MG63 (cell line): ENCODE measurements around the gene PIP4K2C. TPM values are rescaled to one million over a fixed set of nuclear protein-coding genes. Genes with fewer than 3 reads are reported as not detected.
A peak's percentile ranks its signal among the peaks of the same experiment; 100 is the strongest.
"Not testable (repeated sequence)": the region's sequence is repeated elsewhere in the genome, so short reads cannot be mapped to it uniquely, and the experiment has no call there.

Experiments used
- DNase-seq: peaks from one replicate; pipeline ENCODE4 v3.0.0-alpha.2; 2020
- H3K27me3 ChIP-seq: fragments of 250-450 bp; sonication (Bioruptor Pico); 2 replicates; pipeline ENCODE4 v1.5.1; 2020; ENCODE audit warnings: mild to moderate bottlenecking, moderate library complexity
- H3K36me3 ChIP-seq: fragments of 250-450 bp; sonication (Bioruptor Pico); 2 replicates; pipeline ENCODE4 v1.5.1; 2020; ENCODE audit warnings: mild to moderate bottlenecking, moderate library complexity
- H3K4me3 ChIP-seq: fragments of 250-450 bp; sonication (Bioruptor Pico); 2 replicates; pipeline ENCODE4 v1.5.1; 2020; ENCODE audit warnings: mild to moderate bottlenecking, moderate library complexity
- H3K9me3 ChIP-seq: fragments of 250-450 bp; sonication (Bioruptor Pico); 2 replicates; pipeline ENCODE4 v1.5.1; 2020; ENCODE audit warnings: mild to moderate bottlenecking, moderate library complexity
- total RNA-seq: library from RNA; depleted of rRNA; stranded (reverse); fragments of >200 nt; shearing (Covaris generic); gene quantifications from 2 replicates; pipeline ENCODE4 v1.2.3, GENCODE V29; 2014; ENCODE audit warnings: low replicate concordance

PIP4K2C gene
- total RNA-seq, 1 experiment from 2014 or later: 16.3 TPM

- H3K36me3 ChIP-seq: no peaks in the 10 kb centered on the region
- 0 out of 2 replicates have a peak, but pooled peaks cover 3% of the 10 kb centered on the region for H3K27me3 ChIP-seq
- H3K4me3 ChIP-seq: no peak overlapping the region
- H3K9me3 ChIP-seq: no peaks in the 10 kb centered on the region
- DNase-seq: no peak
Measured at GRCh38 chr12:57577981-57578758, 12.8 kb upstream of the PIP4K2C start.

- Histone ChIP-seq H3K9me3 (no peaks in the 10 kb centered on the region), H3K36me3 (no peaks in the 10 kb centered on the region), H3K27me3 (0 out of 2 replicates have a peak, but pooled peaks cover 3% of the 10 kb centered on the region), H3K4me3 (no peak overlapping the region)
- DNase-seq: no peak
Measured at GRCh38 chr12:57579011-57579410, 12.0 kb upstream of the PIP4K2C start.

GRCh38 chr12:57579677-57580465 lies 11.1 kb upstream of the PIP4K2C start:
- Histone ChIP-seq H3K9me3 (no peaks in the 10 kb centered on the region), H3K27me3 (0 out of 2 replicates have a peak, but pooled peaks cover 3% of the 10 kb centered on the region), H3K4me3 (no peak overlapping the region), H3K36me3 (no peaks in the 10 kb centered on the region)
- DNase-seq: no peak

DNA sequence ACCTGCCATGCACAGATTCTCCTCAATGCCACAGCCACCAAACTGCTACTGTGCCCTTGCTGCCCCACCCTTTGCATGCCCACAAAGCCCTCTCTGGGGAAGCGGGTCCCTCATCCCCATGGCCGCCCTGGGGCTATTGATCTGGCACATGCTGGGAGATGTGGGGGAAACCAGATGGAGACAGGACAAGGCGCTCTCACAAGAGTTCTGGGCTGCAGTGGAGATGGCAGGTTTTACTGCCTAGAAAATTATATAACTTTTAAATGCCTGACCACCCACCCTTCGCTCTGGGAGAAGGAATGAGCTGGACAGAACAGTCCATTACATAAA lies 10.6 kb upstream of the PIP4K2C start:
- no peaks in the 10 kb centered on the region for H3K9me3 ChIP-seq
- DNase-seq: no peak
- no peaks in the 10 kb centered on the region for H3K36me3 ChIP-seq
- H3K27me3 ChIP-seq: peaks cover 3% of the 10 kb centered on the region; the same call in 1 of the 2 replicates
- H3K4me3 ChIP-seq: no peak overlapping the region

- Histone ChIP-seq H3K9me3 (no peaks in the 10 kb centered on the region), H3K36me3 (no peaks in the 10 kb centered on the region), H3K27me3 (peaks cover 3% of the 10 kb centered on the region; the same call in 1 of the 2 replicates), H3K4me3 (no peak overlapping the region)
- no peak for DNase-seq
Measured at GRCh38 chr12:57581802-57582201, 9.2 kb upstream of the PIP4K2C start.

DNA sequence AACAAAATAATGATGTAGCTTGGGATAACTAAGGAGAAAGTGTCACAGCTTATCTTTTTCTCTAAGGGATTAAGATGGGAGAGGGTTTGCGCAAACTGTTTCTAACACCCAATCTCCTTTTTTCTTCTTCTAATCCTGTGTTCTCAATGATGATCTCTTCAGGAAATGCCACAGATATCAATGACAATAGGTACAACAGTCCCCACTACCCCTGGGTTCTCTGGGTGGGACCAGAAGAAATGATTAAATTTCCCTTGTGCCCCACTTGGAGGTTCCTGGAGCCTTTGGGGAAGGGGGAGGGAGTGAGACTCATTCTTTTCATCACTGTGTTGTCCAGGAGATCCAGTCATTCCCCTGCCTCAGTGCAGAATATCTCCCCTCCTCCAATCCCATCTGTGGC lies 8.6 kb upstream of the PIP4K2C start:
- H3K27me3 ChIP-seq: peaks cover 3% of the 10 kb centered on the region; the same call in 1 of the 2 replicates
- no peak for DNase-seq
- no peaks in the 10 kb centered on the region for H3K9me3 ChIP-seq
- no peak overlapping the region for H3K4me3 ChIP-seq
- no peaks in the 10 kb centered on the region for H3K36me3 ChIP-seq

- Histone ChIP-seq H3K27me3 (peaks cover 3% of the 10 kb centered on the region; the same call in 1 of the 2 replicates), H3K4me3 (no peak overlapping the region), H3K36me3 (no peaks in the 10 kb centered on the region), H3K9me3 (no peaks in the 10 kb centered on the region)
- DNase-seq: peak; percentile 50
Measured at GRCh38 chr12:57583008-57583831, 7.8 kb upstream of the PIP4K2C start.

DNA sequence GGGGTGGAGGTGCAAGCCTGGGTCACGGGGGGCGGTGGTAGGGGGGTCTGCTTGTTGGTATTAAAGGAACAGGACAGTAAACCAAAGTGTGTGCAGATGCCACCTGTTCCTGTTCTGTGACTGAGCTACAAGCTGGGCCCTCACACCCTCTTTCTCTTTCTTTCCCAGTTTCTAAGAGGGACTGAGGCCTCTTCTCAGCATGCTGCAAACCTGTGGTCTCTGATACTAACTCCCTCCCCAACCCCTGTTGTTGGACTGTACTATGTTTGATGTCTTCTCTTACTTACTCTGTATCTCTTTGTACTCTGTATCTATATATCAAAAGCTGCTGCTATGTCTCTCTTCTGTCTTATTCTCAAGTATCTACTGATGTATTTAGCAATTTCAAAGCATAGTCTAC lies 6.9 kb upstream of the PIP4K2C start:
- H3K36me3 ChIP-seq: no peaks in the 10 kb centered on the region
- no peak for DNase-seq
- peaks cover 3% of the 10 kb centered on the region; the same call in 1 of the 2 replicates for H3K27me3 ChIP-seq
- H3K9me3 ChIP-seq: no peaks in the 10 kb centered on the region
- H3K4me3 ChIP-seq: no peak overlapping the region

- Histone ChIP-seq H3K4me3 (no peak overlapping the region), H3K9me3 (no peaks in the 10 kb centered on the region), H3K27me3 (peaks cover 3% of the 10 kb centered on the region; the same call in 1 of the 2 replicates), H3K36me3 (no peaks in the 10 kb centered on the region)
- DNase-seq: no peak
Measured at GRCh38 chr12:57584690-57585089, 6.3 kb upstream of the PIP4K2C start.

DNA sequence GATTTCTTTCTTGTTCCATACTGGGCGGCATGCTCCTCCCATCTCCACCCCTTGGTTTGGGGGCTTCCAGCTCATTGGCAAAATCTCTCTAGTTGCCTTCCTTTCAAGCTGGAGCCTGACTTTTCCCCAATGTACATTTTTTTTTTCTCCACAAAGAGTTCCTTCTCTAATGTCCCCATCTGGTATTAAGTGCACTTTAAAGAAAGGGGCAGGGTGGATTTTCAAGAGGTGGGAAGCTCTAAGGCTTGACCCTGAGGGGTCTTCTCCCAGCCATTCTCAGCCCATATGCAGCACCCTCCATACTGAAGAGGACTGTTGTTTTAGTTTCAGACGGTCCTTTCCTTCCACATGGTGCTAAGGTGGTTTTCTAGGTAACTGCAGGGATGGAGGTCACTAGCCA lies 5.8 kb upstream of the PIP4K2C start:
- H3K27me3 ChIP-seq: peaks cover 3% of the 10 kb centered on the region; the same call in 1 of the 2 replicates
- DNase-seq: no peak
- H3K36me3 ChIP-seq: no peaks in the 10 kb centered on the region
- no peaks in the 10 kb centered on the region for H3K9me3 ChIP-seq
- no peak overlapping the region for H3K4me3 ChIP-seq

GRCh38 chr12:57586128-57586527 lies 4.9 kb upstream of the PIP4K2C start:
- Histone ChIP-seq H3K27me3 (peaks cover 3% of the 10 kb centered on the region; the same call in 1 of the 2 replicates), H3K9me3 (no peaks in the 10 kb centered on the region), H3K4me3 (no peak overlapping the region), H3K36me3 (no peaks in the 10 kb centered on the region)
- no peak for DNase-seq

DNA sequence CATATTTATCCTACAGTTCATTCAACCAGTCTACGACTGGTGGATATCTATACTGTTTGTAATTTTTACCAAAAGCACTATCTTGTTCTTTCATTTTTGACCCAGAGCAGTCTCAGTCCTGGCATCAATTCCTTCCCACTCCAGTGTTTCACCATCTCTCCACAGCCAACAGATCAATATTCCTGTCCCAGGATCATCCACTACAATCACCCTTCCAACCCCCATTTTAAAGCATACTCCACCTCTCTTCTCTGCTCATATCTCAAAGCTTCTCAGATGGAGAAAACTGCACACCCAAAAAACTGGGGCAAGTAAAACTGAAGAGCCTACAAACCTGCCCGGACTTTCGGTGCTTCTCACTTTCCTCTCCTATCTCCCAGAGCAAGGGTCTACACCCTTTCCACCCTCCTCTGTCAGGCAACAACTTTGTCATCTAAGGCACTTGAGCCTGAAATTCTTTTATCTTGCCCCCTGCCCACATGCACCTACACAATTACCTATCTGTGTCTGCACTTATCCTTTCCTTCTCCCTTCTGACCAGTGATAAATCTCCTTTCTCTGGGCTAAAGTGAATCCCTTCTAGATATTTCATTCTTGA lies 4.1 kb upstream of the PIP4K2C start:
- DNase-seq: no peak

GRCh38 chr12:57588951-57589610 lies 1.9 kb upstream of the PIP4K2C start:
- not testable (repeated sequence) for H3K27me3 ChIP-seq, DNase-seq

More for the DNA sequence above, 4.1 kb upstream of the PIP4K2C start:
- Histone ChIP-seq H3K36me3 (no peaks in the 10 kb centered on the region), H3K4me3 (no peak overlapping the region), H3K9me3 (no peaks in the 10 kb centered on the region), H3K27me3 (peaks cover 3% of the 10 kb centered on the region; the same call in 1 of the 2 replicates)

GRCh38 chr12:57590479-57590863 lies 521 bp upstream of the PIP4K2C start:
- no peak for DNase-seq
- Histone ChIP-seq H3K4me3 (peak overlapping the region; percentile 80), H3K9me3 (no peaks in the 10 kb centered on the region), H3K36me3 (no peaks in the 10 kb centered on the region), H3K27me3 (no peaks in the 10 kb centered on the region; the same call in 1 of the 2 replicates)

More at GRCh38 chr12:57588951-57589610, 1.9 kb upstream of the PIP4K2C start:
- not testable (repeated sequence) for H3K36me3 ChIP-seq, H3K4me3 ChIP-seq, H3K9me3 ChIP-seq

DNA sequence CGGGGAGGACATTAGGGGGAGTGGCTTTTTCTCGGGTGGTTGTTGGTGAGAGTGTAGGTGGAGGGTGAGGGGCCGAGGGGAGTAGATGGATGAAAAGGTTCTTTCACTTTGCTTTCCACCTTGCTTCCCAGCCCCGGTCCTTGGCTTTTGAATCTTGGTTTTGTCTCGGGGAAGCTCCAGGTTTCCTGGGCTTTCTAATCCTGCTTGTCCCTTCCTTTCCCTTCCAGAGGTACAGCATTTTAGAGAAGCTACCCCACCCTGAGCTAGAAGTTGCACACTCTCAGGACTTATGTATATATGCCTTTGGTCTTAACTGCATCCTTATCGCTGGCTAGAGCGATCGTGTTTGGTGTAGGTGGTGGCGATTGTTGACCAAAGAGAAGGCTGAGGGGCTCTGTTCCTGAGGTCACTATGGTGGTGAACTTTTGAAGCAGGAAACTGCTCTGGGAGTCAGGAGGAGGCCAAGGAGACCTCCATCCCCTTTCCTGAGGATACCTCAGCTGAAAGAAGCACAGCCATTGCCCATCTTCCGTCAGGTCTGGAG lies 862 bp downstream of the PIP4K2C start:
- H3K27me3 ChIP-seq: no peaks in the 10 kb centered on the region; the same call in 1 of the 2 replicates
- no peak for DNase-seq
- no peaks in the 10 kb centered on the region for H3K9me3 ChIP-seq
- H3K36me3 ChIP-seq: no peaks in the 10 kb centered on the region
- peak overlapping the region; percentile 80 for H3K4me3 ChIP-seq
